WTC11 (cell line): ENCODE measurements around the gene MYOD1. TPM values are rescaled to one million over a fixed set of nuclear protein-coding genes. Genes with fewer than 3 reads are reported as not detected.

ENCODE experiments used
- ATAC-seq: fragments of 200-7000 bp; cut with Tn5 transposase; 2 replicates; pipeline ENCODE4 v1.10.0; 2021; ENCODE audit warnings: mild to moderate bottlenecking, moderate library complexity
- CTCF ChIA-PET: fragments of 300-600 bp; sonication (Branson Sonifier 250); formaldehyde crosslinking; loops from one replicate; lab custom pipeline; 2021; ENCODE audit warnings: antibody characterized with exemption; lab: Charles Lee
- POLR2A ChIA-PET: fragments of 350-600 bp; sonication (Branson Sonifier 250); formaldehyde crosslinking; loops from one replicate; lab custom pipeline; 2021; ENCODE audit warnings: antibody characterized with exemption; lab: Charles Lee
- DNase-seq: peaks from one replicate; pipeline ENCODE4 v3.0.0; 2021; ENCODE audit warnings: low spot score
- H3K27ac Mint-ChIP-seq: 2 replicates; pipeline ENCODE4 v1.8.0; 2021; ENCODE audit warnings: mixed read lengths
- H3K27me3 Mint-ChIP-seq: 2 replicates; pipeline ENCODE4 v1.8.0; 2021; ENCODE audit warnings: low read depth, mild to moderate bottlenecking, moderate library complexity, mixed read lengths
- H3K36me3 Mint-ChIP-seq: 2 replicates; pipeline ENCODE4 v1.8.0; 2021; ENCODE audit warnings: mixed read lengths
- H3K4me1 Mint-ChIP-seq: 2 replicates; pipeline ENCODE4 v1.8.0; 2022; ENCODE audit warnings: mixed read lengths
- H3K4me3 Mint-ChIP-seq: 2 replicates; pipeline ENCODE4 v1.8.0; 2021; ENCODE audit warnings: mild to moderate bottlenecking, moderate library complexity, mixed read lengths
- H3K9me3 Mint-ChIP-seq: 2 replicates; pipeline ENCODE4 v1.8.0; 2021; ENCODE audit warnings: mixed read lengths
- AFF4 ChIP-seq: sonication (generic); formaldehyde crosslinking; IDR thresholded peaks from 2 replicates; pipeline ENCODE4 v1.8.1; 2023; ENCODE audit warnings: mild to moderate bottlenecking, missing genetic modification reagents, borderline replicate concordance
- CBFB ChIP-seq: sonication (generic); formaldehyde crosslinking; IDR thresholded peaks from 2 replicates; pipeline ENCODE4 v1.8.1; 2022; ENCODE audit warnings: mild to moderate bottlenecking, low read depth, missing genetic modification reagents
- CREM ChIP-seq: sonication (generic); formaldehyde crosslinking; IDR thresholded peaks from 2 replicates; pipeline ENCODE4 v1.8.1; 2022; ENCODE audit warnings: mild to moderate bottlenecking, missing genetic modification reagents, moderate library complexity
- E2F4 ChIP-seq: sonication (generic); formaldehyde crosslinking; IDR thresholded peaks from 2 replicates; pipeline ENCODE4 v1.8.1; 2022; ENCODE audit warnings: low read depth, mild to moderate bottlenecking, moderate library complexity, missing genetic modification reagents, borderline replicate concordance
- E2F5 ChIP-seq: sonication (generic); formaldehyde crosslinking; IDR thresholded peaks from 2 replicates; pipeline ENCODE4 v1.8.1; 2022; ENCODE audit warnings: mild to moderate bottlenecking, moderate library complexity, missing genetic modification reagents
- ERG ChIP-seq: fragments of 250-450 bp; sonication (Bioruptor Pico); IDR thresholded peaks from 2 replicates; pipeline ENCODE4 v1.8.0; 2021; ENCODE audit warnings: mild to moderate bottlenecking
- FOXJ3 ChIP-seq: sonication (generic); formaldehyde crosslinking; IDR thresholded peaks from 2 replicates; pipeline ENCODE4 v1.9.0; 2021; ENCODE audit warnings: missing genetic modification reagents, mild to moderate bottlenecking, borderline replicate concordance
- GABPB1 ChIP-seq: sonication (generic); formaldehyde crosslinking; IDR thresholded peaks from 2 replicates; pipeline ENCODE4 v1.8.1; 2023; ENCODE audit warnings: mild to moderate bottlenecking, missing genetic modification reagents
- GTF2I ChIP-seq: fragments of 250-450 bp; sonication (Bioruptor Pico); conservative IDR thresholded peaks from 2 replicates; pipeline ENCODE4 v1.4.0; 2021; ENCODE audit warnings: mild to moderate bottlenecking
- MAX ChIP-seq: sonication (generic); formaldehyde crosslinking; IDR thresholded peaks from 2 replicates; pipeline ENCODE4 v1.8.0; 2022; ENCODE audit warnings: mild to moderate bottlenecking, missing genetic modification reagents
- NFATC4 ChIP-seq: fragments of 250-450 bp; sonication (Bioruptor Pico); IDR thresholded peaks from 2 replicates; pipeline ENCODE4 v1.9.0; 2021; ENCODE audit warnings: mild to moderate bottlenecking
- RORB ChIP-seq: fragments of 250-450 bp; sonication (Bioruptor Pico); IDR thresholded peaks from 2 replicates; pipeline ENCODE4 v1.9.0; 2021; ENCODE audit warnings: mild to moderate bottlenecking
- SMAD3 ChIP-seq: sonication (generic); formaldehyde crosslinking; IDR thresholded peaks from 2 replicates; pipeline ENCODE4 v1.8.0; 2022; ENCODE audit warnings: missing genetic modification reagents, mild to moderate bottlenecking, borderline replicate concordance
- SMAD4 ChIP-seq: sonication (generic); formaldehyde crosslinking; IDR thresholded peaks from 2 replicates; pipeline ENCODE4 v1.8.0; 2022; ENCODE audit warnings: mild to moderate bottlenecking, missing genetic modification reagents
- SOX15 ChIP-seq: fragments of 250-450 bp; sonication (Bioruptor Pico); IDR thresholded peaks from 2 replicates; pipeline ENCODE4 v1.9.0; 2021; ENCODE audit warnings: mild to moderate bottlenecking
- SP1 ChIP-seq: sonication (generic); formaldehyde crosslinking; conservative IDR thresholded peaks from 2 replicates; pipeline ENCODE4 v1.8.1; 2022; ENCODE audit warnings: missing genetic modification reagents
- ZBTB21 ChIP-seq: sonication (generic); formaldehyde crosslinking; IDR thresholded peaks from 2 replicates; pipeline ENCODE4 v1.8.1; 2023; ENCODE audit warnings: mild to moderate bottlenecking, missing genetic modification reagents, borderline replicate concordance
- ZBTB43 ChIP-seq: sonication (generic); formaldehyde crosslinking; IDR thresholded peaks from 2 replicates; pipeline ENCODE4 v1.8.1; 2023; ENCODE audit warnings: mild to moderate bottlenecking, missing genetic modification reagents
- ZMAT4 ChIP-seq: fragments of 250-450 bp; sonication (Bioruptor Pico); IDR thresholded peaks from 2 replicates; pipeline ENCODE4 v1.9.0; 2021; ENCODE audit warnings: mild to moderate bottlenecking
- ZNF219 ChIP-seq: sonication (generic); formaldehyde crosslinking; IDR thresholded peaks from 2 replicates; pipeline ENCODE4 v1.8.0; 2023; ENCODE audit warnings: missing genetic modification reagents, mild to moderate bottlenecking, borderline replicate concordance
- ZNF317 ChIP-seq: sonication (generic); formaldehyde crosslinking; IDR thresholded peaks from 2 replicates; pipeline ENCODE4 v1.8.1; 2023; ENCODE audit warnings: low read depth, mild to moderate bottlenecking, moderate library complexity, missing genetic modification reagents, borderline replicate concordance
- total RNA-seq: library from RNA; stranded (reverse); gene quantifications from 3 replicates; pipeline ENCODE4 v1.2.3, GENCODE V29; 2021

The MYOD1 gene
- total RNA-seq, 1 experiment from 2014 or later = not detected

GRCh38 chr11:17762309-17762974 is 43.1 kb downstream of the MYOD1 start:
- Mint-ChIP-seq H3K4me1 (0 out of 2 replicates have a peak, but pooled peaks cover 4% of the 10 kb centered on the region), H3K27me3 (no peaks in the 10 kb centered on the region), H3K36me3 (no peaks in the 10 kb centered on the region), H3K4me3 (no peak overlapping the region), H3K27ac (no peak overlapping the region), H3K9me3 (no peaks in the 10 kb centered on the region)
- POLR2A ChIA-PET = no interaction called here
- CTCF ChIA-PET = interaction anchor here (0.5 to 2.8 kb wide), 6 partner anchors 10 to 314 kb away, joined by 3 to 26 read pairs (median 5); no protein-coding TSS in a partner anchor
- TF ChIP-seq E2F5 (CRISPR knock-in tag) = no peak
- TF ChIP-seq CREM (CRISPR knock-in tag) = no peak
- no peak for TF ChIP-seq RORB (CRISPR knock-in tag)
- TF ChIP-seq FOXJ3 = no peak
- DNase-seq (no peak), ATAC-seq (no peak)

- Mint-ChIP-seq H3K27ac (no peak overlapping the region), H3K4me3 (no peak overlapping the region), H3K36me3 (no peaks in the 10 kb centered on the region), H3K4me1 (0 out of 2 replicates have a peak, but pooled peaks cover 4% of the 10 kb centered on the region), H3K27me3 (no peaks in the 10 kb centered on the region), H3K9me3 (no peaks in the 10 kb centered on the region)
- ChIA-PET POLR2A (no interaction called here), CTCF (no interaction called here)
- no peak for ATAC-seq
- no peak for DNase-seq
- TF ChIP-seq SP1 (no peak), AFF4 (no peak), E2F4 (CRISPR knock-in tag) (no peak)
Measured at GRCh38 chr11:17763244-17763643, 43.9 kb downstream of the MYOD1 start.

GRCh38 chr11:17763703-17764102 is 44.3 kb downstream of the MYOD1 start:
- Mint-ChIP-seq H3K9me3 (no peaks in the 10 kb centered on the region), H3K27ac (no peak overlapping the region), H3K27me3 (no peaks in the 10 kb centered on the region), H3K36me3 (no peaks in the 10 kb centered on the region), H3K4me1 (0 out of 2 replicates have a peak, but pooled peaks cover 4% of the 10 kb centered on the region), H3K4me3 (no peak overlapping the region)
- DNase-seq = no peak
- ATAC-seq = no peak
- ChIA-PET POLR2A (no interaction called here), CTCF (no interaction called here)
- TF ChIP-seq ZNF219 (CRISPR knock-in tag) = no peak
- no peak for TF ChIP-seq NFATC4 (CRISPR knock-in tag)
- no peak for TF ChIP-seq MAX (CRISPR knock-in tag)
- no peak for TF ChIP-seq GTF2I
- TF ChIP-seq ZMAT4 (CRISPR knock-in tag) = no peak
- TF ChIP-seq CREM (CRISPR knock-in tag) = no peak
- TF ChIP-seq SMAD3 (CRISPR knock-in tag) = no peak
- no peak for TF ChIP-seq SMAD4 (CRISPR knock-in tag)
- no peak for TF ChIP-seq ERG
- TF ChIP-seq ZNF317 (CRISPR knock-in tag) = no peak
- TF ChIP-seq ZBTB43 (CRISPR knock-in tag) = no peak
- TF ChIP-seq CBFB = no peak
- TF ChIP-seq SOX15 (CRISPR knock-in tag) = no peak
- TF ChIP-seq GABPB1 (CRISPR knock-in tag) = no peak
- TF ChIP-seq ZBTB21 (CRISPR knock-in tag) = no peak
